ENCODE results near the gene INVS. TPM values are rescaled to one million over a fixed set of nuclear protein-coding genes. Genes with fewer than 3 reads are reported as not detected.

Gene INVS
- total and polyA plus RNA-seq, 2 of the 4 experiments (the other 2 are of a cell fraction) = 9.2 to 33.5 TPM

DNA sequence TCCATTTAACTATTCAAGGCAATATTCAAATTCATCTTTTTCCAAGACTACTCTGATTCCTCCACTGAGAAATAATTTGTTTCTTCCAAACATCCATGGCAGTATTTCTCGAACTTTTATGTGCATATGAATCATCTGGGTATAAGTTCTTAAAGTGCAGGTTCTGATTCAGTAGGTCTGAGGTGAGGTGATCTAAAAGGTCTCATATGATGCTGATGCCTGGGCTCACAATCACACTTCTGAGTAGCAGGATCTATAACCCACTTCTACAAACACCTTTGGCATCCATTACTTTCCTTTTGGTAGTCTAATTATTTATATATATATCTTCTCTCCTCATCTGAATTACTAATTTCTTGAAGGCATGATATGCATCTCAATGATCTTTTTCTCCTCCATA is 7.4 kb upstream of the INVS start:
- Histone ChIP-seq H3K56ac (ENCODE audit: extremely low read depth, insufficient read depth, low read length) (no peak overlapping the region), H3K9me1 (ENCODE audit: insufficient read depth, low read length) (no peaks in the 10 kb centered on the region), H3K27me3 (ENCODE audit: control insufficient read depth, insufficient read depth, low read length) (no peaks in the 10 kb centered on the region), H3K4me2 (ENCODE audit: low read depth, low read length) (no peak overlapping the region), H2BK5ac (ENCODE audit: low read depth, low read length, poor library complexity, severe bottlenecking) (no peak overlapping the region), H2AK5ac (ENCODE audit: low read depth, low read length) (no peak overlapping the region), H4K91ac (ENCODE audit: insufficient read depth, low read depth, low read length) (no peak overlapping the region), H2AK9ac (replicated peaks; ENCODE audit: low read depth, low read length, poor library complexity) (no peak overlapping the region), H4K20me1 (ENCODE audit: insufficient read depth, low read length) (peaks cover 53% of the 10 kb centered on the region; the same call in 1 of the 2 replicates), H3K18ac (ENCODE audit: low read depth, low read length) (no peak overlapping the region), H3K9me3 (ENCODE audit: control insufficient read depth, insufficient read depth, low read length) (no peaks in the 10 kb centered on the region), H3K14ac (replicated peaks; ENCODE audit: low read depth, low read length) (no peak overlapping the region), H2BK20ac (ENCODE audit: low read depth, low read length) (no peak overlapping the region), H3K23ac (ENCODE audit: low read depth, low read length) (no peak overlapping the region), H3K27ac (ENCODE audit: insufficient read depth, low read length) (no peak overlapping the region), H3K9ac (ENCODE audit: low read depth, low read length) (no peak overlapping the region), H3K4ac (ENCODE audit: low read depth, low read length) (no peak overlapping the region), H2BK15ac (ENCODE audit: low read depth, low read length) (no peak overlapping the region), H4K5ac (ENCODE audit: low read depth, low read length) (no peak overlapping the region), H3K4me1 (ENCODE audit: control insufficient read depth, insufficient read depth, low read length) (peaks cover 5% of the 10 kb centered on the region), H2BK120ac (ENCODE audit: low read depth, low read length) (no peak overlapping the region), H3K36me3 (ENCODE audit: control insufficient read depth, insufficient read depth, low read length) (no peaks in the 10 kb centered on the region), H4K8ac (ENCODE audit: low read depth in 2 of 2, low read length in 2 of 2) (no peak overlapping the region), H3K79me1 (ENCODE audit: low read depth in 1 of 2, low read length in 2 of 2) (peaks cover 15 to 52% of the 10 kb centered on the region in 2 experiments; a peak in 3 of 4 replicates), H3K4me3 (ENCODE audit: insufficient read depth, low read depth, low read length) (no peak overlapping the region), H2AFZ (replicated peaks; ENCODE audit: low read length, poor library complexity) (no peak overlapping the region)
- dilution Hi-C loops (cut with HindIII; ENCODE audit: low sequenced_read_pairs, unreplicated experiment) = no loop called here
- TF ChIP-seq RAD21 (IDR thresholded peaks at IDR 0.05; ENCODE audit: low read length) (no peak), POLR2A (IDR thresholded peaks at IDR 0.05; ENCODE audit: low read depth, low read length) (no peak), RCOR1 (IDR thresholded peaks at IDR 0.05; ENCODE audit: insufficient replicate concordance, low read length) (no peak), FOS (IDR thresholded peaks at IDR 0.05; ENCODE audit: low read depth, low read length) (no peak), SMC3 (IDR thresholded peaks at IDR 0.05; ENCODE audit: low read depth, low read length) (no peak), CEBPB (IDR thresholded peaks at IDR 0.05; ENCODE audit: low read depth, low read length) (no peak), NFE2L2 (IDR thresholded peaks at IDR 0.05; ENCODE audit: low read depth, low read length) (no peak), MAFK (IDR thresholded peaks at IDR 0.05; ENCODE audit: low read depth, low read length) (no peak), RFX5 (IDR thresholded peaks at IDR 0.05; ENCODE audit: low read depth, low read length) (no peak)
- TF ChIP-seq, protein P1, sequence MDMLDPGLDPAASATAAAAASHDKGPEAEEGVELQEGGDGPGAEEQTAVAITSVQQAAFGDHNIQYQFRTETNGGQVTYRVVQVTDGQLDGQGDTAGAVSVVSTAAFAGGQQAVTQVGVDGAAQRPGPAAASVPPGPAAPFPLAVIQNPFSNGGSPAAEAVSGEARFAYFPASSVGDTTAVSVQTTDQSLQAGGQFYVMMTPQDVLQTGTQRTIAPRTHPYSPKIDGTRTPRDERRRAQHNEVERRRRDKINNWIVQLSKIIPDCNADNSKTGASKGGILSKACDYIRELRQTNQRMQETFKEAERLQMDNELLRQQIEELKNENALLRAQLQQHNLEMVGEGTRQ (IDR thresholded peaks at IDR 0.05; ENCODE audit: low read depth, low read length) = no peak
- TF ChIP-seq, protein P2, sequence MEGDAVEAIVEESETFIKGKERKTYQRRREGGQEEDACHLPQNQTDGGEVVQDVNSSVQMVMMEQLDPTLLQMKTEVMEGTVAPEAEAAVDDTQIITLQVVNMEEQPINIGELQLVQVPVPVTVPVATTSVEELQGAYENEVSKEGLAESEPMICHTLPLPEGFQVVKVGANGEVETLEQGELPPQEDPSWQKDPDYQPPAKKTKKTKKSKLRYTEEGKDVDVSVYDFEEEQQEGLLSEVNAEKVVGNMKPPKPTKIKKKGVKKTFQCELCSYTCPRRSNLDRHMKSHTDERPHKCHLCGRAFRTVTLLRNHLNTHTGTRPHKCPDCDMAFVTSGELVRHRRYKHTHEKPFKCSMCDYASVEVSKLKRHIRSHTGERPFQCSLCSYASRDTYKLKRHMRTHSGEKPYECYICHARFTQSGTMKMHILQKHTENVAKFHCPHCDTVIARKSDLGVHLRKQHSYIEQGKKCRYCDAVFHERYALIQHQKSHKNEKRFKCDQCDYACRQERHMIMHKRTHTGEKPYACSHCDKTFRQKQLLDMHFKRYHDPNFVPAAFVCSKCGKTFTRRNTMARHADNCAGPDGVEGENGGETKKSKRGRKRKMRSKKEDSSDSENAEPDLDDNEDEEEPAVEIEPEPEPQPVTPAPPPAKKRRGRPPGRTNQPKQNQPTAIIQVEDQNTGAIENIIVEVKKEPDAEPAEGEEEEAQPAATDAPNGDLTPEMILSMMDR (conservative IDR thresholded peaks at IDR 0.05; ENCODE audit: low read depth, low read length) = no peak
- BruUV-seq (replicated peaks) = no TSS peak
- POLR2A ChIA-PET (ENCODE audit: unreplicated experiment) = no interaction called here
- DNase-seq (no peak), ATAC-seq (ENCODE audit: low read depth) (no peak)
- intact Hi-C loops (cut with micrococcal nuclease) = loop anchor here (10.0 kb wide), 1 partner anchor 503 kb away; no protein-coding TSS in a partner anchor
- no CpG with 5 or more reads among the region's 1 CpG for WGBS, 2 experiments (ENCODE audit: extremely low coverage in 2 of 2, insufficient read length in 1 of 2)
- CTCF ChIA-PET = no interaction called here
- in situ Hi-C loops (cut with MboI; ENCODE audit: low sequenced_read_pairs) = no loop called here
